Measurements from ENCODE around the gene MYL9.

Gene MYL9

DNA sequence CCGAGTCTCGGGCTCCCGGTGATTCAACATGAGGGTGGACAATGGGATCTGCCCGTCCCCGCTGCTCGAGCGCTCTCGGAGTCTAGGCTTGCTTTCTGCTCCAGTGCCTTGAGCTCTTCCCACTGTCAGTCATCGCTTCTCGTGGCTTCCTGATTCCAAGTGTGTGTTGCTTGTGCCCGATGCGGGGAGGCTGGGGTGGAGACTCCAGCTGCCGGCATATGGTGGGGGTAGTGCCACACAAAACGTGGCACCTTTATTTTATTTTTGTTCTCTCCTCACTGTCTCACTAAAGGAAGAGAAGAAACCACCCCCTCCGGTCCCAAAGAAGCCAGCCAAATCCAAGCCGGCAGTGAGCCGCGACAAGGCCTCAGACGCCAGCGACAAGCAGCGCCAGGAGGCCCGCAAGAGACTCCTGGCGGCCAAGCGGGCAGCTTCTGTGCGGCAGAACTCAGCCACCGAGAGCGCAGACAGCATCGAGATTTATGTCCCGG is 14.8 kb upstream of the MYL9 start:
- no peak for DNase-seq

DNA sequence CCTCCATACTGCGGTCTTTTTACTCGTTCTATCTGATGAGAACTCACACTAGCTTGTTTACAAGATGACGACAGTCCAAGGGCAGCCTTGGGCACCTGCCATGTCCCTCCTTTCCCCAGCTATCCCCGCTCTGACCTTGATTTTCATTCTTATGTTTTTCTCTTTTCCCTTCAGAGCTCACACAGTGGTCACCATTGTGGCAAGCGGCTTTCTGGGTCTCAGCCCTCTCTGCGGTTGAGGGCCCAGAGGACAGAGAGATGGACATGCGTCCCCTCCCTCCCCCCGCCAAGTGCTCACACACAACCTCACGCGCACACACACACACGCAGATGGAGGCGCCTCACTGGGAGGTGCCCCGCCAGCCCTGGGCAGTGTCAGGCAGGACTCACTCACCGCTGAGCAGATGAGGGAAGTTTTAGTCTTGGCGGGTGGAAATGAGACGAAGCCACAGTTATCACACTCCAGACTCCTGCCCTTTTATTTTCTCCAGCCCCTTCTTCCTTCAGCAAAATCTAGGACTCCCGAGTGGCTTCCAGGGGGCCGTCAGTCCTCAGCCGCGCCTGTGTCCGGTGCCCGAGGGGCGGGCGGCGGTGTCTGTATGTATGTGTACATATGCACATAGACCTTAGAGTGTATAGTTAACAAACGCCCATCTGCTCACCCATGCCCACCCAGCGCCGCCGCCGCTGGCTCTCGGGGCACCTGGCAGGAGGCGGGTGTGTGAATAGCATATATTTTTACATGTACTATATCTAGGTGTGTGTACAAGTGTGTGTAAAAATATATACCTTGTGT is 13.8 kb upstream of the MYL9 start:
- no peak for DNase-seq

DNA sequence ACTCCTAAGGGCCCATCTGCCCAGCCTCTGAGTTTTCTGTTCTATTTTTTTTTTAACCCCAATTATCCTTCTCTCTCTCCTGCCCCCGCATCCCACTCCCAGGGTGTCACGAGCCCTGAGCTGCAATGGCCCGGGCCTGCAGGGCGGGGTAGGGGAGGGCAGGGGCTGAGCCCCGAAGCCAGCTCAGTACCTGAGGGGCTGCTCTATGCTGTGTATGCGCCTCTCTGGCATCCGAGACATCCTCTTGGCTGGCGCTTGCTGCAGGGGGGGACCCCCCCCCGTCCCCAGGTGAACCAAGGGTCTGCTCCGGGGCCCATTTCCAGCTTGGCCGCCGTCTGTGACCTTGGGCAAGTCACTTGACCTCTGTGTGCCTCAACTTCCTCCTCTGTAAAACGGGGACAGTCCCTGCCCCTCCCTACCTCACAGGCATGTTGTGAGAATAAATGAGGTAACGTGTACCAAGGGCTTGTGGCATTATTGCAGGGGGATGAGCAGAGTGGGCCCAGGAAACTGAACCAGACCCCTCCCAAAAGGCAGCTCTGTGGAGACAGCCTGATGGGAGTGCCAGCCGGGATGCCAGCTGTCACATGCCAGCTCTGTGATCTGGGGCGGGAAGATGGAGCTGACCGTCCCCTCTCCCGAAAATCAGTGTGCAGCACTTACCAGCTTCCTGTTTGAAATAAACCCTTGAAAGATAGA is 13.0 kb upstream of the MYL9 start:
- DNase-seq: no peak

DNA sequence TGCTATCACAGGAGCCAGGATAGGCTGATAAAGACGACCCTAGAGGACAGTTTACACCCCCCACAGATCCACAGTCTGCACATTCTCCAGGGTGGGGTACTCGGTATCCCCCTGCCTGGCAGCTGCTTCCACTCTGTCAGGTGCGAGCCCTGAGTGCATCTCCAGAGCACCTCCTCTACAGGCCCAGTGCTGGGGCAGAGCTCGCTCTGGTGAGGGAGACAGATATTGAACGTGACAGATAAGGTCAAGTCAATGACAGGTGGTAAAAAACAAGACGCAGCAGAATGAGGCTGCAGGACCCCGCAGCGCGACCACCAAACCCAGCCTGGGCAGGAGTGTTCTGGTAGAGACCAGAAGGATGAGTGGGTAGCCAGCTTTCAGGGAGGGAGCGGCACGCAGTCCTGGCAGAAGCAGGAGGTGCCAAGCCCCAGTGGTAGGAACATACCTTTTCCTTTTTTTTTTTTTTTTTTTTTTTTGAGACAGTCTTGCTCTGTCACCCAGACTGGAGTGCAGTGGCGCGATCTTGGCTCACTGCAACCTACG is 12.4 kb upstream of the MYL9 start:
- DNase-seq: no peak

DNA sequence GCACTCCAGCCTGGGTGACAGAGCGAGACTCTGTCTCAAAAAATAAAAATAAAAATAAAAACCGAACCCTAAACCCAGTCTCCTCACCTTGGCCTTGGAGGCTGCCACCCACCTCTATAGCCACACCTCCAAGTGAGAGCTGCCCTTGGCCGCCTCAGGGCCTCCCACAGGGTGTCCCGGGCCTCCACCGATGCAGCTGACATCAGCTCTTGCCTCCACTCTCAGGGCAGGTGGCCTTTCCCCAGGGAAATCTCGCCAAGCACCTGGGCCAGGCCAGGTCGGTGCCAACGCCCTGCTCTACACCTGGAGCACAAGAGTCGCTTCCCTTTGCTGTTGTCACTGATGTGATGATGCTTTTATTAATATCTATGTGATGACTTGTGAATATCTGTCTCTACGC is 8.9 kb upstream of the MYL9 start:
- DNase-seq: peak; percentile 65

DNA sequence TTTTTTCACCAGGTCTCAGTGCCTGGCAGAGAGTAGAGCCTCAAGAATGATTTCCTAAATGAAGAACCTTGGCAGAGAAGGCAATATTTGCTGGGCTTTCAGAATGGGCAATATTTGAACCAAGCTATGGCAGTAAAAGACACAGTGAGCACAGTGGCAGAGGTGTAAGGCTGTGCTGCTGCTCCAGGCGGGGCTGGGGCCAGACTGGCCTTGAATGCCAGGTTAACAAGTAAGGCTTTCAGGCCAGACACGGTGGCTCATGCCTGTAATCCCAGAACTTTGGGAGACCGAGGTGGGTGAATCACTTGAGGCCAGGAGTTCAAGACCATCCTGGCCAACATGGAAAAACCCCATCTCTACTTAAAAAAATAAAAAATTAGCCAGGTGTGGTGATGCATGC is 8.5 kb upstream of the MYL9 start:
- no peak for DNase-seq

DNA sequence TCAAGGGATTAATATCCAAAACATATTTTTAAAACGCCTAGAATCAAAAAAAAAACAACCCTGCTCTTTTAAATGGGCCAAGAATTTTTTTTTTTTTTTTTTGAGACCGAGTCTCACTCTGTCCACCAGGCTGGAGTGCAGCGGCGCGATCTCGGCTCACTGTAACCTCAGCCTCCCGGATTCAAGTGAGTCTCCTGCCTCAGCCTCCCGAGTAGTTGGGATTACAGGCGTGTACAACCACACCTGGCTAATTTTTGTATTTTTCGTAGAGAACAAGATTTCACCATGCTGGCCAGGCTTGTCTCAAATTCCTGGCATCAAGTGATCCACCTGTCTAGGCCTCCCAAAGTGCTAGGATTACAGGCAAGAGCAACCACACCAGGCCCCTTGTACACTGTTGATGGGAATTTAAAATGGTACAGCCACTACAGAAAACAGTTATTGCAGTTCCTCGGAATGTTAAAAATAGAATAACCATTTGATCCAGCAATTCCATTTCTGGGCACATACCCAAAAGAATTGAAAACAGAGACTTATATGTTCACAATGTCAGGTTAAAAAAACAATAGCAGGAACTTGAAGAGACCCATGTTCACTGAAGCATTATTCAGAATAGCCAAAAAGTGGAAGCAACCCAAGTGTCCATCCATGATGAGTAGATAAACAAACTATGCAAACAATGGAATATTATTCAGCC is 3.1 kb upstream of the MYL9 start:
- DNase-seq: no peak

DNA sequence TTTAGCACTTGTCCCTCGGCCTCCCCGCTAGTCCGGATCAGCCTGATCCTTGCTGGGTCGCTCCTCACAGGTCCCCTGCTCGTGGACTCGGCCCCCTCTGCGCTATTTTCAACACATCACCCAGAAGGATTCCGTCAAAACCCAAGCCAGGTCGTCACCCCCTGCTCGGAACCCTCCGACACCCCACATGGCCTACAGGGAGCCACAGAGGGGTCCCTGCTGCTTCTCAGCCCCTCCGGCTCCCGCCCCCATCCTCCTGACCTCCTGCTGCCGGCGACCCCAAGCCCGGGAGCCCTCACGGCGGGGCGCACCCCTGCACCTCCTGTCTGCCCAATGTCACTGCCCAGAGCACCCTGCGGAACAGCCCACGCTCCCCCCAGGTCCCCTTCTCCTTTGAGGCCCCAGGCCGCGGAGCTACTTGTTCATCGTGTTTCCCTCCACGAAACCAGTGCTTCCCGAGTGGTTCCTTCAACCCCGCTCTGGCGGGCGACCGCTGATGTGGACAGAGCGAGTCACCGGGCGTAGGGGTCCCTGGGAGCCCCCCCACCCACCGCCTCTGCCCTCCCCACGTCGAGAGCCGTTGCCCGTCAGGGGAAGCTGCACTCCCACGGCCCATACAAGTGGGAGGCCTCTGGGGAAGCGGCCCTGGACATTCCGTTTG is 638 bp upstream of the MYL9 start:
- no peak for DNase-seq

DNA sequence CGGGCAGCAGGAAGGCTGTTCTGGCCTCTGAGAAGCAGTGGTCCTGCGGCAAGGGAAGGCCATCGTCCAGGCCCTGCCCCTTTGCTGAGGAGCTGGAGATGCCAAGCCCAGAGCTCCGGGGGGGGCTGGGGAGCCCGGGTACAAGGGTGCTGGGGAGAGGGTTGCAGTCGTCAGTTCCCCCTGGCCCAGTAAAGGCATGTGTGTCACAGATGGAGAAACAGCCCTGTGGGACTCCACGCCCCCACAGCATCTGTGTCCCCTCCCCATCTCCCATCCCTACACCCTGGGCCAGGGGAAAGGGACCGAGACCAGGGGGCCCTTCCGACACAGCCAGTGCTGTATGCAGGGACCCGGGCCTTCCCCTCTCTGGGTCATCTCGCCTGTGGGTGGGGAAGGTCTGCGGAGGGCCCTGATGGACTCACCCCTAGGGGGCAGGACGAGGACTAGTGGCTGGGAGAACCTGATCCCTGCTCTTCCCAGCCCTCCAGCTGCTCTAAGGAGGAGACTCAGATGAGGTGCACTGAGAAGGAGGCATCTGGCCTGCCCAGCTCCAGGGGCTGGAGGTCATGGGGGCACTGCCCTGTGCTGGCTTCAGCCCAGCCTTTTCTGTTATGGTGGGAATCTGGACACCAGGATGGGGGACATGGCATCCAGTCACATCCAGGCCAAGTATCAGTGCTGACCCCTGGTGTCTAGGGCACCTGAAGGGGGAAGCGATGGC is 609 bp downstream of the MYL9 start:
- DNase-seq: peak; percentile 47

DNA sequence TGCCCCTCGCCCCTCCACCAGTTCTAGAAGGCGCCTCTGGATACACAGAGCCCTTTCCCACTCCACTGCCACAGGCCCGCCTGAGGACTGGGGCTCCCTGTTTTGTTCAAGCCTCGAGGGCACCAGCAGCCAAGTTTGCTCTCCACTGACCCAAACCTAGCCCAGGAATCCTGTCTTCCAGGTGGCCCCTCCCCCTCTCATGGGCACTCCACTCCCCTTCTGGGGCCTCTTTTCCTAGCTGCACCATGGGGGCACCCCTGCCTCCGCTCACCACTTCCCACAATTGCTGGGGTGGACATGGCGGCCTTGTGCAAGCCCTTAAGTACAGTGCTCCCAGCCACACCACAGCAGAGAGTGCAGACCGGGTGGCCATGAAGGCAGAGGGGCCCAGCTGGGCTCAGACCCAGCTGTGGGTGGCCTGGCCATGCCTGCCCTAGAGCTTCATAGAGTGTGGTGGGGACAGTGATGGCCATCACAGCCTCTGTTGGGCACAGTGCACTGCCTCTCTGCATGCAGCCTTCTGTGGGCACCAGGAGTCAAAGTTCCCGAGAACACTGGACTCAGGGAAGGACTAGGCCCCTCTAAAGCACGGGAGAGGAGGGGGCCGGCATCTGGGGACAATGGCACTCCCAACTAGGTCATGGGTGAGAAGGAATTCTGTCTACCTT is 1.3 kb downstream of the MYL9 start:
- DNase-seq: no peak

DNA sequence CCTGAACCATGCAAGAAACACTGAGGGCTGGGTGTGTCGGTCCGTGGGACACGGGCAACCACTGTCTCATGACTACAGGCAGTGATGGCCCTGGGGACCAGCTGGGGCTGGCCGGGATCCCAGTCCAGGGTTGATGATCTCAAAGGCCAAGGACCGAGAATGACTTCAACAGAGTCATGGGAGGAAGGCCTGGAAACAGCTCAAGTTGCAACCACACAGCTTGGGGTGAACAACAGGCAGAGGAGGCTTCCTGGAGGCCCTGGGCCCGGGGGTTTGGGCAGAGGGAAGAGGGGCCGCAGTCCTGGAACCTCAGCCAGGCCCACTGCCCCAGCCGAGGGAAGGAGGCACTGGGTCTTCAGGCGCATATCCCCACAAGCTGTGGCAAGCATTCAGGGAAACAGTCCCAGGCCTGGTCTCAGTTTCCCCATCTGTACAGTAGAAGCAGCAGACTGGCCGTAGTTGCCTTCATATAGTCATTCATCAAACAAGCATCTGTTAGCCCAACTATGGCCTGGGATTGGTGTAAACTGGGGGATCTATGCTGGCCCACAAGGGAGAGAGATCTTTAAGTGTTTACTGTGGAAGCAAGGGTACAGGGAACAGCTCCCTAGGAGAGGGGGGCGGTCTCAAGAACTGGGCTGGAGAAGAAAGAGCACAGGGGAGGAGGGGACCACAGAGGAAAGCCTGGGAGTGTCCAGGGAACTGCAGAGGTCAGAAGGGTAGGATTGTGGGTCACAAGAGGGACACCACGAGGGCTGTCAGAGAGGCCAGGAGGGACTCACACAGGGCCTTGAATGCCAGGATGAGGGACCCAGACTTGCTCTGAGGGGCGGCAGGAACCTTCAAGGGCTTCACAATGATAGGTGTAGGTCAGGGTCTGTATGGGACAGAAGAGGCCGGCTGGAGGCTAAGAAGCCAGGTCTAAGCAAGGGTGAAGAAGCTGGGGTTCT is 2.1 kb downstream of the MYL9 start:
- DNase-seq: no peak

DNA sequence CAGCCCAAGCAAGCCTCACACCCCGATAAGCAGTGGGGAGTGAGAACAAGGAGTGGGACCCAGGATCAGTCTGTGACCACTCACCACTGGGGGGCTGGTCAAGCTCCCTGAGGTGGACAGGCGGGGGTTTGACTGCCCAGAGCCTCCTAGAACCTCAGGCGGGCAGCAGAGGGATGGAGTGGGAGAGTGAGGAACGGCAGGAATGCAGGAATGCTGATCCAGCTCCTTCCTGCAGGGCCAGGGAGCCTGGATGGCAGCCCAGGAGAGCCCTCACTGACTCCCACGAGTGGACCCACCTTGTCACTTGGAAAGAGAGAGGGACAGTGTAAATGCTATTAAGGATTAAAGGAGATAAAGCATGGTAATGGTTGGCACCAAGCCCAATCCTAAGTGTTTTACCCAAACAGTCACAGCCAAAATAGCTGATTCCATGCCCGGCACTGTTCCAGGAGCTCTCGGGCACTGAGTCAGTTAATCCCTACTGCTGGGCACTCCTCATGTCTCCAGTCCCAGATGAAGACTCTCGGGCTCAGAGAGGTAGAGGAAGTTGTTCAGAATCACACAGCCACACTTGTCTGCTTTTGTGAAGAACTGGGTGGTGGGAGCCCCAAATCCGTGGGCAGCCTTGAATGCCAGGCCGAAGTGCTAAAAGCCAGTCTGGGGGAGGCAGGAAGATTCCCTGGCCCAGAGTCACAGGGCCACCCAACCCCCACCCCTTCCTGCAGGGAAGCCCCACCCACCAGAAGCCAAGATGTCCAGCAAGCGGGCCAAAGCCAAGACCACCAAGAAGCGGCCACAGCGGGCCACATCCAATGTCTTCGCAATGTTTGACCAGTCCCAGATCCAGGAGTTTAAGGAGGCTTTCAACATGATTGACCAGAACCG is 3.1 kb downstream of the MYL9 start:
- no peak for DNase-seq

DNA sequence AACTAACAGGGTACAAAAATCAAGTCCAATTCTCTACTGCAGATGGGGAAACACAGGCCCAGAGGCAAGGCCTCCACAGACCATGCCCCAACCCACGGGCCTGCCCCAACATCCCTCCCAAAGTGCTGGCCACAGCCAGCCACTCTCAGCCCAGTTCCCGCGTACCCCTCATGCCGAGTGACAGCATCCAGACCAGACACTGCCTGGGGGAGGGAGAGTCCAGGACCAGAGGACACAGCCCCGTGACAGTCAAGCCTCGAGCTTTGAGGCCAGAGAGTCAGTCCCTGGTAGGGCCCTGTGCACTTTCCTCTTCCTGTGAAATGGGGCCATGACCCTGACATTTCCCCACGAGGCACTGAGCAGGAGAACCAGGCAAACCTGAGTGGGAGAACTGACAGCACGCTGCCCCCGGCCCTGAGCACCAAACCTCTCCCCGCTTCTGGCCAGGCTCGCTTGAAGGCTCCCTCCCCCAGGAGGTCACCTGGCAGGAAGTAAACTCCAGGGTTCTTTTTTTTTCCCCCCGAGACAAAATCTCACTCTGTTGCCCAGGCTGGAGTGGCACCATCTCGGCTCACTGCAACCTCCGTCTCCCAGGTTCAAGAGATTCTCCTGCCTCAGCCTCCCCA is 4.9 kb downstream of the MYL9 start:
- DNase-seq: no peak

DNA sequence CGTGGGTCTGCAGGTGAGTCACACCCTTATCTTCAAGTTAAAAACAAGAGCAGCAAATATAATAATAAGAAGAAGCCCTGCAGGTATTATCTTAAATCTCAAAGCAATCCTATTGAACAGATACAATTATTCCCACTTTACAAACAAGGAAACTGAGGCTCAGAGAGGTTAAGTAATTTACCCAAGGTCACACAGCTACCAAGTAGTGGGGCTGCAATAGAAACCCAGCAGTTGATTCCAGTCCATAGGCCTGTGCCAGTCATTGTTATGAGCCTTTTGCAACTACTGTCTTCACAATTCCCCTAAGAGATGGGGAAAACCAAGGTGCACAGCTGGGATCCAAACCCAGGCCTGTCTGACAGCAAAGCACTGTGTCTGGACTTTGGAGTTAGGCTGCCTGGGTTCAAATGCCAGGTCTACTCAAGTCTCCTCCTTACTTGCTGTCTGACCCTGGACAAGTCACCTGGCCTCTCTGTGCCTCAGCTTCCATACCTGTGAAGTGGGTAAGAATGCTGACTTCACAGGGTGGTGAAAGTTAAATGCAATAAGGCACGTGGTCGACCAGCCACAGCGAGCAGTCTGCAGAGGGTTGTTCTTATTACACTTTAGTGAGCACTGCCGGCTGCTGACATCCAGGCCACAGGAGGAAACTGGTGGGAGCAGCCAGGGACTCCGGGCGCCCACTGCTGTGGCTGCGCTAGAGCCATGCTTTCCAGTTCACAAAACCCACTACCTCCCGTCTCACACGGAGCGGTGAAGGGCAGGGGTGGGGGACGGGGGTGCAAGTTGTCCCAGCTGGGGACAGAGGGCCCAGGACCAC is 6.1 kb downstream of the MYL9 start:
- no peak for DNase-seq

DNA sequence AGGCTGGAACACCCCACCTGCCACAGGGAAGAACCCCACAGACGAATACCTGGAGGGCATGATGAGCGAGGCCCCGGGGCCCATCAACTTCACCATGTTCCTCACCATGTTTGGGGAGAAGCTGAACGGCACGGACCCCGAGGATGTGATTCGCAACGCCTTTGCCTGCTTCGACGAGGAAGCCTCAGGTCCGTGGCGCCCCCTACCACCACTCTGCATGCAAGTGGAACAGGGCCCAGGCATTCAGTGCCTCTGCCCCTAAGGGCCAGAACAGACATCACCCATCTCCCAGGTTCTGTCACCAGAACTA is 6.6 kb downstream of the MYL9 start:
- no peak for DNase-seq

DNA sequence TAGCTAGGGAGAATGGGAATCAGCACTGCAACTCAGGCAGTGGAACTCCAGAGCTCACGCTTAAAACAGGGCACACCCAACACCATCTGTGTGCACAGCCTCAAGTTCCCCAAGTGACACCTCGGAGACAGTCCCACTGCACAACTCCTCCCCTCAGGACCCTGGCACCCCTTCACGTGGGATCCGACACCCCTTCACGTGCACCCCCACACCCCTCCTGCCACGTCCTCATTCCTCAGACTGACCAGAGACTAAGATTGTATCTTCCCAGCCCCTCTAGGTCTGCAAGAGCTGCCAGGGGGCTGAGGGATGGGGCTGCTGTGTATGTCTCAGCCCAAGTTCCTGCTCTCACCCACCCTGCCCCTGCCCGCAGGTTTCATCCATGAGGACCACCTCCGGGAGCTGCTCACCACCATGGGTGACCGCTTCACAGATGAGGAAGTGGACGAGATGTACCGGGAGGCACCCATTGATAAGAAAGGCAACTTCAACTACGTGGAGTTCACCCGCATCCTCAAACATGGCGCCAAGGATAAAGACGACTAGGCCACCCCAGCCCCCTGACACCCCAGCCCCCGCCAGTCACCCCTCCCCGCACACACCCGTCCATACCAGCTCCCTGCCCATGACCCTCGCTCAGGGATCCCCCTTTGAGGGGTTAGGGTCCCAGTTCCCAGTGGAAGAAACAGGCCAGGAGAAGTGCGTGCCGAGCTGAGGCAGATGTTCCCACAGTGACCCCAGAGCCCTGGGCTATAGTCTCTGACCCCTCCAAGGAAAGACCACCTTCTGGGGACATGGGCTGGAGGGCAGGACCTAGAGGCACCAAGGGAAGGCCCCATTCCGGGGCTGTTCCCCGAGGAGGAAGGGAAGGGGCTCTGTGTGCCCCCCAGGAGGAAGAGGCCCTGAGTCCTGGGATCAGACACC is 7.6 kb downstream of the MYL9 start:
- no peak for DNase-seq

DNA sequence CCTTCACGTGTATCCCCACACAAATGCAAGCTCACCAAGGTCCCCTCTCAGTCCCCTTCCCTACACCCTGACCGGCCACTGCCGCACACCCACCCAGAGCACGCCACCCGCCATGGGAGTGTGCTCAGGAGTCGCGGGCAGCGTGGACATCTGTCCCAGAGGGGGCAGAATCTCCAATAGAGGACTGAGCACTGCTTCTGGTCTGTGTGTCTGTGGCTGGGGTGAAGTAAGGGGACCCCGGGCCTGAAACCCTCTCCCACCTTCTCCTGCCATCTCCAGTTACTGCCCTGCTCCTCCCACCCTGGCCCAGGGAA is 8.3 kb downstream of the MYL9 start:
- no peak for DNase-seq
